ENCODE measurements around the gene THOC2. TPM values are rescaled to one million over a fixed set of nuclear protein-coding genes. Genes with fewer than 3 reads are reported as not detected.

THOC2 gene
- total RNA-seq, 3 donors from 2014 or later (not counting 1 experiment from before 2014, with no cell fraction given), result 86.9 to 114 (median 90.3) TPM

- H3K36me3 Mint-ChIP-seq, result no peaks in the 10 kb centered on the region
- intact Hi-C loops (cut with micrococcal nuclease), result no loop called here
Measured at GRCh38 chrX:123610915-123611314, 121.9 kb downstream of the THOC2 start.

DNA sequence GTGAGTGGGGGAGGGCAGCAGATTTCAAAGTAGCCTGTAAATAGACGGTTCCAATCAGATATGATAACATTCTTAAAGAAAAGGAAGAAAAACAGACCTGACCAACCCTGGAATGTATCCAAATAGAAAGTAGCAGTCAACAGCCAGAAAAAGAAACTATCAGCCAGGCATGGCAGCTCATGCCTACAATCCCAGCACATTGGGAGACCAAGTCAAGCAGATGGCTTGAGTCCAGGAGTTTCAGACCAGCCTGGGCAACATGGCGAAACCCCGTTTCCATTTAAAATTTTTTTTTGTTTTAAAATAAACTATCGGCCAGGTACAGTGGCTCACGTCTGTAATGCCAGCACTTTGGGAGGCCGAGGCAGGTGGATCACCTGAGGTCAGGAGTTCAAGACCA lies 125.0 kb downstream of the THOC2 start:
- Mint-ChIP-seq H3K4me3 (no peak overlapping the region), H3K9me3 (no peaks in the 10 kb centered on the region), H3K4me1 (no peaks in the 10 kb centered on the region), H3K27me3 (ENCODE audit: low read depth in 2 of 2) (no peaks in the 10 kb centered on the region), H3K36me3 (no peaks in the 10 kb centered on the region), H3K27ac (no peak overlapping the region)
- intact Hi-C loops (cut with micrococcal nuclease), result no loop called here
- no peak overlapping the region for H3K4me3 ChIP-seq (ENCODE audit: low read length)
- peaks cover 7% of the 10 kb centered on the region for H3K36me3 ChIP-seq (ENCODE audit: control insufficient read depth, insufficient read depth, low read length)
- H3K9me3 ChIP-seq (ENCODE audit: control insufficient read depth, insufficient read depth, low read length), result no peaks in the 10 kb centered on the region
- WGBS (ENCODE audit: insufficient coverage), result 95% methylated on average over 5 of the region's 6 CpGs
- ATAC-seq (no peak), DNase-seq (no peak)
- H3K27ac ChIP-seq (ENCODE audit: low read length), result no peak overlapping the region
- no peak for TF ChIP-seq CTCF (IDR thresholded peaks at IDR 0.05)
- no peaks in the 10 kb centered on the region for H3K4me1 ChIP-seq (ENCODE audit: control insufficient read depth, insufficient read depth, low read length)
- H3K27me3 ChIP-seq (ENCODE audit: control insufficient read depth, insufficient read depth, low read length), result no peaks in the 10 kb centered on the region

More at GRCh38 chrX:123610915-123611314, 121.9 kb downstream of the THOC2 start:
- H3K4me1 Mint-ChIP-seq, result no peaks in the 10 kb centered on the region
- H3K4me3 ChIP-seq (ENCODE audit: low read length), result no peak overlapping the region
- H3K4me3 Mint-ChIP-seq, result no peak overlapping the region
- H3K27me3 Mint-ChIP-seq (ENCODE audit: low read depth in 2 of 2), result no peaks in the 10 kb centered on the region
- peaks cover 11% of the 10 kb centered on the region for H3K36me3 ChIP-seq (ENCODE audit: control insufficient read depth, insufficient read depth, low read length)
- H3K9me3 Mint-ChIP-seq, result no peaks in the 10 kb centered on the region
- DNase-seq, result no peak
- 100% methylated on average over 1 of the region's 2 CpGs for WGBS (ENCODE audit: insufficient coverage)
- H3K27ac Mint-ChIP-seq, result no peak overlapping the region
- ATAC-seq, result no peak
- no peak for TF ChIP-seq CTCF (IDR thresholded peaks at IDR 0.05)
- H3K27ac ChIP-seq (ENCODE audit: low read length), result no peak overlapping the region
- H3K9me3 ChIP-seq (ENCODE audit: control insufficient read depth, insufficient read depth, low read length), result no peaks in the 10 kb centered on the region
- no peaks in the 10 kb centered on the region for H3K4me1 ChIP-seq (ENCODE audit: control insufficient read depth, insufficient read depth, low read length)
- no peaks in the 10 kb centered on the region for H3K27me3 ChIP-seq (ENCODE audit: control insufficient read depth, insufficient read depth, low read length)

DNA sequence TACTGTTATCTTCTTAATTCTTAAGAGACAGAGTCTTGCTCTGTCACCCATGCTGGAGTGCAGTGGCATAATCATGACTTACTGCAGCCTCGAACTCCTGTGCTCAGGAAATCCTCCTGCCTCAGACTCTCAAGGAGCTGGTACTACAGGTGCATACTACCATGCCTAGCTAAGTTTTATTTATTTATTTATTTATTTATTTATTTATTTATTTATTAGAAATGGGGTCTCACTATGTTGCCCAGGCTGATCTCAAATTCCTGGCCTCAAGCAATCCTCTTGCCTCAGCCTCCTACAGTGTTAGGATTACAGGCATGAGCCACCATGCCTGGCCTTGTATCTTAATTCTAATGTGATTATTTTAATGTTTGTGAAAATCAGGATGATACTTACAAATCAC lies 125.6 kb downstream of the THOC2 start:
- no peak overlapping the region for H3K27ac Mint-ChIP-seq
- Histone ChIP-seq H3K4me3 (ENCODE audit: low read length) (no peak overlapping the region), H3K27ac (ENCODE audit: low read length) (no peak overlapping the region), H3K27me3 (ENCODE audit: control insufficient read depth, insufficient read depth, low read length) (no peaks in the 10 kb centered on the region), H3K4me1 (ENCODE audit: control insufficient read depth, insufficient read depth, low read length) (no peaks in the 10 kb centered on the region), H3K9me3 (ENCODE audit: control insufficient read depth, insufficient read depth, low read length) (no peaks in the 10 kb centered on the region), H3K36me3 (ENCODE audit: control insufficient read depth, insufficient read depth, low read length) (peaks cover 7% of the 10 kb centered on the region)
- ATAC-seq (no peak), DNase-seq (no peak)
- no CpG with 5 or more reads among the region's 1 CpG for WGBS (ENCODE audit: insufficient coverage)
- intact Hi-C loops (cut with micrococcal nuclease), result no loop called here
- no peak for TF ChIP-seq CTCF (IDR thresholded peaks at IDR 0.05)
- H3K36me3 Mint-ChIP-seq, result no peaks in the 10 kb centered on the region
- no peak overlapping the region for H3K4me3 Mint-ChIP-seq
- H3K9me3 Mint-ChIP-seq, result no peaks in the 10 kb centered on the region
- H3K27me3 Mint-ChIP-seq (ENCODE audit: low read depth in 2 of 2), result no peaks in the 10 kb centered on the region
- no peaks in the 10 kb centered on the region for H3K4me1 Mint-ChIP-seq

DNA sequence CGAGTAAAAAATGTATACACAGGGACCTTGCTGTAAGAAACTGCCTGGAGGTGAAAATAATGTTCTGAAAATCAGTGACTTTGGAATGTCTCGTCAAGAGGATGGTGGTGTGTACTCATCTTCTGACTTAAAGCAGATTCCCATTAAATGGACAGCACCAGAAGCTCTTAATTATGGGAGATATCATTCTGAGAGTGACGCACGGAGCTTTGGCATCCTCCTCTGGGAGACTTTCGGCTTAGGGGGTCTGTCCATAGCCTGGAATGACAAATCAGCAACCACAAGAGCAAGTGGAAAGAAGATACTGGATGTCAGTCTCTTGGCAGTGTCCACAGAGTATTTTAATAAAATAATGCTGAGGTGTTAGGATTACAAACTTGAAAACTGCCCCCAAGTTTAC lies 129.4 kb downstream of the THOC2 start:
- no peak for TF ChIP-seq CTCF (IDR thresholded peaks at IDR 0.05)
- Histone ChIP-seq H3K4me1 (ENCODE audit: control insufficient read depth, insufficient read depth, low read length) (no peaks in the 10 kb centered on the region), H3K27ac (ENCODE audit: low read length) (no peak overlapping the region), H3K27me3 (ENCODE audit: control insufficient read depth, insufficient read depth, low read length) (no peaks in the 10 kb centered on the region), H3K9me3 (ENCODE audit: control insufficient read depth, insufficient read depth, low read length) (no peaks in the 10 kb centered on the region), H3K36me3 (ENCODE audit: control insufficient read depth, insufficient read depth, low read length) (peaks cover 2% of the 10 kb centered on the region), H3K4me3 (ENCODE audit: low read length) (no peak overlapping the region)
- Mint-ChIP-seq H3K4me1 (no peaks in the 10 kb centered on the region), H3K9me3 (no peaks in the 10 kb centered on the region), H3K36me3 (no peaks in the 10 kb centered on the region), H3K27me3 (ENCODE audit: low read depth in 2 of 2) (no peaks in the 10 kb centered on the region), H3K27ac (no peak overlapping the region), H3K4me3 (no peak overlapping the region)
- no peak for DNase-seq
- ATAC-seq, result no peak
- intact Hi-C loops (cut with micrococcal nuclease), result no loop called here
- 96% methylated on average over 5 of the region's 5 CpGs for WGBS (ENCODE audit: insufficient coverage)
